ENCODE measurements around the gene ASMTL.
"Not testable (repeated sequence)": the region's sequence is repeated elsewhere in the genome, so short reads cannot be mapped to it uniquely, and the experiment has no call there.

ASMTL gene

DNA sequence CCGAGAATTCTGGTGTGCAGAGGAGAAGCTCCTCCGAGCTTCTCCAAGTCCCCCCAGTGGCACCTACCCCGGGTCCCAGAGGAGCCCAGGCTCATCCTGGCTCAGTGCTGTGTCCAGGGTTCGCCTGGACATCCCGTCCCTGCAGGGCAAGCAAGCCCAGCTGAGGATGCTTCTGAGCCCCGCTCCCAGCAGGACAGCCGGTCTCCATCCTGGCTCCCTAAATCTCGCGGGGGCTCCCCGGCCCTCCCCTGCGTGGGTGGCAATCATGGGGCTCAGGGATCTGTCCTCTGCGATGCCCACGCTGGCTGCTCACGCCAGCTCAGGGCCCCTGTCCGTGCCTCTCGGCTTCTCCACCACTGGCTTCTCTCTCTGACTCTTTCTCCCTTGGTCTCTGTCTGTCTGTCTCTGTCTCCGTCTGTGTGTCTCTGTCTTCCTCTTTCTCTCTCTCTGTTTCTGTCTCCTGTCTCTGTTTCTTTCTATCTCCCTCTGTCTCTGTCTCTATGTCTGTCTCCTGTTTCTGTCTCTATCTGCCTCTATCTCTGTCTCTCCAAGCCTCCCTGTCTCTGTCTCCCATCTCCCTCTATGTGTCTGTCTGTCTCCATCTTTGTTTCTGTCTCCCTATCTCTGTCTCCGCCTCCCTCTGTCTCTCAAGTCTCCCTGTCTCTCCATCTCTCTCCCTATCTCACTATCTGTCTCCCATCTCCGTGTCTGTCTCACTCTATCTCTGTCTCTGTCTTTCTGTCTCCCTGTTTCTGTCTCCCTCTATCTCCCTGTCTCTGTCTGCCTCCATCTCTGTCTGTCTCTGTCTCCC, 33.0 kb downstream of the ASMTL start:
- no peak for DNase-seq
- in situ Hi-C loops (cut with HindIII; ENCODE audit: low pct_ligation_motif_present, low pct_unique_long_range_greater_than_20kb, low sequenced_read_pairs), result no loop called here

DNA sequence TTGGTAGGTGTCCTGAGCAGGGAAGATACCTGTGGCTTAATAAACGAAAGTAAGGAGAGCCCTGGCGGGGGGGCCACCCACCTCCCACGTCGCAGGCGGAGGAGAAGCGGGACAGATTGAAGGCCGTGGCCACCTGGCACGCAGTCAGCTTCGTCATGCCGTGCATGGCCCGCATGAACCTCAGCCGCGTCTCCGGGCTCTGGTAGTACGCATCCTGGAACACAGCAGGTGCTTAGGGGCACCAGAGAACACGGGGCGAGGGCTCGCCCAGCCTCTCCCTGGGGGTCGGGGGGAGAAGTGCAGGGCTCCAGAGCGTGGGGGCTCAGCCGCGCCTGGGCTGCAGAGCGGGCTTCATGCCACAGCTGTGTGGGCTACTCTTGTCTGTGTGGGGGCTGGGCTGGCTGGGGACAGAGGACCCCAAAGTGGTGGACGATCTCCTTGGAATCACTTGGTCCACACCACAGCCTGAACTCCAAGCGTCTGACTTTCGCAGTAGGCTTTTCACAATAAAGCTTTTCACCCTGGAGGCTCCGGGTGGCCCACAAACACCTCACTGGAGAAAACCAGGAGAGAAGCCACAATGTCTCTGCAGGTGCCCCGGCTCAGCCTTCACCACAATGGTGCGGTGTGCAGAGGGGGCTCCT, 33.7 kb downstream of the ASMTL start:
- in situ Hi-C loops (cut with HindIII; ENCODE audit: low pct_ligation_motif_present, low pct_unique_long_range_greater_than_20kb, low sequenced_read_pairs), result no loop called here
- no peak for DNase-seq

DNA sequence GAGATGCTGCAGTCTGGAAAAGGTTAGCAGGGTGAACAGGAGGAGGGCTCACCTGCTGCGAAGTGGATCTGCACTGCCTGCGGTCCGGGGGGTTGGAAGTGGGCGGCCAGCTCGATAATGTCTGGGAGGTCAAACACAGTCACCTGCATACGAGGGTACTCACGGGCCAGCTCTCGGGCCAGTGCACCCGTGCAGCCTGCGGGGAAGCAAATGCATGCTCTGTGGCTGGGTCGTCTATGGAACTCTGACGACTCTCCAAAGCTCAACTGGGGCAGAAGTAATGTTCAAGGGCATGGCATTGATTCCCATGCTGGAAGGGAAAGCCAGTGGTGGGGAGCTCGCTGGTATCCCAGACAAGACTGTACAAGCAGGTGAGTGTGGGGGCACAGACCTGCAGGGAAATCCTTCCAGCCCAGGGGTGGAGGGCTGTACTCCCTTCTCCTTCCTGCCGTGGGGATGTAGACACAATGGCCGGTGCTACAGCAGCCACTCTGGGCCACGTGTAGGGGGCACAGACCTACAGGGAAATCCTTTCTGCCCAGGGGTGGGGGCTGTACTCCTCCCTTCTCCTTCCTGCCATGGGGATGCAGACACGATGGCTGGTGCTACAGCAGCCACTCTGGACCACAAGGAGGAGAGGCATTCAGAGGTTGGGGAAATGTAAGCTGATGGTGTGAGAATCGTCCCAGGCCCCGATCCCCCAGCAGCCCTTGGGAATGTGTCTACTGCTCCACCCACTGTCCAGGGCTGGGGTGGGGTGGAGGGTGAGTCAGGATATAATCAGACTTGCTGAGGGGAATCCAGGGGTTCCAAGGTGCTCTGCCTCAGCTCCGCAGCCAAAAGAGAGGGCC, 34.6 kb downstream of the ASMTL start:
- in situ Hi-C loops (cut with HindIII; ENCODE audit: low pct_ligation_motif_present, low pct_unique_long_range_greater_than_20kb, low sequenced_read_pairs), result no loop called here
- no peak for DNase-seq

DNA sequence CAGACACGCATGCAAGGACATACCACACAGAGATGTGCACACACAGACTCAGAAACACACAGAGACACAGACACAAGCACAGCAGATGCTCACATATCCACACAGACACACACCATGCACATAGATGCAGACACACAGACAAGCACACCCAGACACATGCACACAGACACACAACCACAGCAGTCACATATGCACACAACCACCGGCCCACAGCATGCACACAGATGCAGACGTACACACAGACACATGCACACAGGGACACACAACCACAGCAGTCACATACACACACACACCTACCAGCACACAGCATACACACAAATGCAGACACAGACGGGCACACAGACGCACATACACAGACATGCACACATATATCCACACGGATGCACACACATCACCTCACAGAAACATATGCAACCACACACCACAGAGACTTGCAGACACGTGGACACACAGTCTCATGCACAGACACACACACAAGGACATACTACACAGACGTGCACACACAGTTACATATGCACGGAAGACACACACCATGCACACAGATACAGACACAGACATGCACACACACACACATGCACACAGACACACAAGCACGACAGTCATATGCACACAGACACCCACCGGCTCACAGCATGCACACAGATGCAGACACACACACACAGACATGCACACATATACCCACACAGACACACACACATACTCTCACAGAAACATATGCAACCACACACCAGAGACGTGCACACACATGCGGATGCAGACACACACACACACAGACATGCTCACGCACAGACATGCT, 35.5 kb downstream of the ASMTL start:
- in situ Hi-C loops (cut with HindIII; ENCODE audit: low pct_ligation_motif_present, low pct_unique_long_range_greater_than_20kb, low sequenced_read_pairs), result no loop called here

DNA sequence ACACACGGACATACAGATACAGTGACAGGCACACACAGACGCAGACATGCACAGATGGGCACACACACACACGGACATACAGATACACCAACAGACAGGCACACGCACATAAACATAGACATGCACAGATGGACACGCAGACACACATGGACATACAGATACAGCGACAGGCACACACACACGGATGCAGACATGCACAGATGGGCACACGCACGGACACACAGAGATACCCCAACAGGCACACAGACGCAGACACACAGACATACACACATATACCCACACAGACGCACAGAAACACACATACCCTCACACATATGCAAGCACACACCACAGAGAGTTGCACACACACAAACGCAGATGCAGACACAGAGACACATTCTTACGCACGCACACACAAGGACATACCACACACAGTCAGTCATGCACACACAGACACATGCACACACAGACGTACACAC, 36.4 kb downstream of the ASMTL start:
- DNase-seq, result no peak
- in situ Hi-C loops (cut with HindIII; ENCODE audit: low pct_ligation_motif_present, low pct_unique_long_range_greater_than_20kb, low sequenced_read_pairs), result no loop called here

More for the DNA sequence above, 35.5 kb downstream of the ASMTL start:
- DNase-seq, result no peak

DNA sequence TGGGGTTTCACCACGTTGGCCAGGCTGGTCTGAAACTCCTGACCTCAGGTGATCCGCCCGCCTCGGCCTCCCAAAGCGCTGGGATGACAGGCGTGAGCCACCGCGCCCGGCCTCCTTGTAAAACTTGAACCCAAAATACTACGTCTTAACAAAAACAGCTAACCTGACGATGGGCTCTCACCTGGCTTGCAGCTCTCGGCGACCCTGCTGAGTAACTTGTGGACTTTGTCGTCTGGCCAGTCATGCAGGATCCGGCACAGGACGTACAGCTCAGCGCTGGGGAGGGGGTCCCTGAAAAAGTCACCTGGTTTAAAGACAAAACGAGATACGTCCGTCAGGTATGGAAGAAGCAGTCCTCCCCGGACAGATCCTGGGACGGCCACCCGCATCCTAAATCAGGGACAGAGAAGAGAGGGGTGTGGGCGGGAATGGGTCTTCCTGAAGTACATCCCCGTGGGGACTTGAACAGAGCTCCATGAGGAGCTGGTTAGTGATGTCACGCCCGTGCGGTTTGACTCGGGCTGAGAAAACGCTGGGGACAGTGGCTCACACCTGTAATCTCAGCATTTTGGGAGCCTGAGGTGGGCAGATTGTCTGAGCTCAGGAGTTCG, 40.1 kb downstream of the ASMTL start:
- no peak for DNase-seq
- in situ Hi-C loops (cut with HindIII; ENCODE audit: low pct_ligation_motif_present, low pct_unique_long_range_greater_than_20kb, low sequenced_read_pairs), result no loop called here

DNA sequence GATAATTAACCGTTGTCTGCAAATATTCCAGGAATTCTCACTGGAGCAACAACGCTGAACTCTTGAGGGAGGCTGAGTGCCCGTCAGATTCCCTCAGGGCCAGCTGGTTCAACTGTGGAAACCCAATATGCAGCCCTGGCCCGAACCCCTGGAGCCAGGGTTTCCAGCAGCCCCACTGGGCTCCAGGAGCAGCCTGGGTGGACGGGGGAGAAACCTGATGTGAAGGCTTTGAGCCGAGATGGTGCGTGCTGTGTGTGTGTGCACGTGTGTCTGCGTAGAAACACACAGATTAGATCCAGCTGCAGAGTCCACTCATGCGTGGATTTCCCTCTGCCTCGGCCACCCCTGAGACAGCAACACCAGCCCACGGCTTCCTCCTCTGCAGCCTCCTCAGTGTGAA, 41.4 kb downstream of the ASMTL start:
- DNase-seq, result no peak

DNA sequence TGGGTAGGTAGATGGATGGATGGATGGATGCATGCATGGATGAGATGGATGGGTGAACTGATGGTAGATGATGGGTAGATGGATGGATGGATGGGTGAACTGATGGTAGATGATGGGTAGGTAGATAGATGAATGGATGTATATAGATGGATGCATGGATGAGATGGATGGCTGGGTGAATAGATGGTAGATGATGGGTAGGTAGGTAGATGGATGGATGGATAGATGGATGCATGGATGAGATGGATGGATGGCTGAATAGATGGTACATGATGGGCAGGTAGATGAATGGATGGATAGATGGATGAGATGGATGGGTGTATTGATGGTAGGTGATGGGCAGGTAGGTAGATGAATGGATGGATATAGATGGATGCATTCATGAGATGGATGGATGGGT, 45.7 kb downstream of the ASMTL start:
- in situ Hi-C loops (cut with HindIII; ENCODE audit: low pct_ligation_motif_present, low pct_unique_long_range_greater_than_20kb, low sequenced_read_pairs), result no loop called here
- no peak for DNase-seq

More for the DNA sequence above, 41.4 kb downstream of the ASMTL start:
- in situ Hi-C loops (cut with HindIII; ENCODE audit: low pct_ligation_motif_present, low pct_unique_long_range_greater_than_20kb, low sequenced_read_pairs), result no loop called here

DNA sequence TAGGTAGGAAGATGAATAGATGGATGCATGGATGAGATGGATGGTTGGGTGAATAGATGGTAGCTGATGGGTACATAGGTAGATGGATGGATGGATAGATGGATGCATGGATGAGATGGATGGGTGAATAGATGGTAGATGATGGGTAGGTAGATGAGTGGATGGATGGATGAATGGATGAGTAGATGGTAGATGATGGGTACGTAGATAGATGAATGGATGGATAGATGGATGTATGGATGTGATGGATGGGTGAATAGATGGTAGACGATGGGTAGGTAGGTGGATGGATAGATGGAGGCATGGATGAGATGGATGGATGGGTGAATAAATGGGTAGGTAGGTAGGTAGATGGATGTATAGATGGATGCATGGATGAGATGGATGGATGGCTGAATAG, 46.9 kb downstream of the ASMTL start:
- in situ Hi-C loops (cut with HindIII; ENCODE audit: low pct_ligation_motif_present, low pct_unique_long_range_greater_than_20kb, low sequenced_read_pairs); DNase-seq: not testable (repeated sequence)

DNA sequence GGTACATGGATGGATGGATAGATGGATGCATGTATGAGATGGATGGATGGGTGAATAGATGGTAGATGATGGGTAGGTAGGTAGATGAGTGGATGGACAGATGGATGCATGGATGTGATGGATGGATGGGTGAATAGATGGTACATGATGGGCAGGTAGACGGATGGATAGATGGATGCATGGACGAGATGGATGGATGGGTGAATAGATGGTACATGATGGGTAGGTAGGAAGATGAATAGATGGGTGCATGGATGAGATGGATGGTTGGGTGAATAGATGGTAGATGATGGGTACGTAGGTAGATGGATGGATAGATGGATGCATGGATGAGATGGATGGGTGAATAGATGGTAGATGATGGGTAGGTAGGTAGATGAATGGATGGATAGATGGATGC, 48.8 kb downstream of the ASMTL start:
- in situ Hi-C loops (cut with HindIII; ENCODE audit: low pct_ligation_motif_present, low pct_unique_long_range_greater_than_20kb, low sequenced_read_pairs), result not testable (repeated sequence)

DNA sequence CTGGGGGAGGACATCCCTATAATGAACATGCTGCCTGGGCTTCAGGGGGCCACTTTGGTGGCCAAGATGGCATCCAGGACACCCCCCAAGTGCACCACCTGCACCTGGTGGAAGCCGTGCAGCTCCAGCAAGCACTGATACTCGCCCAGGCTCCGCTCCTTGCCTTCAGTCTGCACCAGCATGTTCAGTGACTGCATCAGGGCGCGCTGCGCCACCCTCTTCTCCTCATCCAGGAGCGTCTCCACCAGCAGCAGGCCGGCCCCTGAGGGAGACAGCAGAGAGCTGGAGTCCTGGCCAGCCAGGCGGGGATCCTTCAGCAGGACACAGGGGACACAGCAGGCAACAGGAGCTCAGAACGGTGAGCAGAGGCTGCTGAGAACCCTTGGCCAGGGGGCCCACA, 49.5 kb downstream of the ASMTL start:
- DNase-seq, result no peak
- in situ Hi-C loops (cut with HindIII; ENCODE audit: low pct_ligation_motif_present, low pct_unique_long_range_greater_than_20kb, low sequenced_read_pairs), result no loop called here

More for the DNA sequence above, 48.8 kb downstream of the ASMTL start:
- DNase-seq, result not testable (repeated sequence)

DNA sequence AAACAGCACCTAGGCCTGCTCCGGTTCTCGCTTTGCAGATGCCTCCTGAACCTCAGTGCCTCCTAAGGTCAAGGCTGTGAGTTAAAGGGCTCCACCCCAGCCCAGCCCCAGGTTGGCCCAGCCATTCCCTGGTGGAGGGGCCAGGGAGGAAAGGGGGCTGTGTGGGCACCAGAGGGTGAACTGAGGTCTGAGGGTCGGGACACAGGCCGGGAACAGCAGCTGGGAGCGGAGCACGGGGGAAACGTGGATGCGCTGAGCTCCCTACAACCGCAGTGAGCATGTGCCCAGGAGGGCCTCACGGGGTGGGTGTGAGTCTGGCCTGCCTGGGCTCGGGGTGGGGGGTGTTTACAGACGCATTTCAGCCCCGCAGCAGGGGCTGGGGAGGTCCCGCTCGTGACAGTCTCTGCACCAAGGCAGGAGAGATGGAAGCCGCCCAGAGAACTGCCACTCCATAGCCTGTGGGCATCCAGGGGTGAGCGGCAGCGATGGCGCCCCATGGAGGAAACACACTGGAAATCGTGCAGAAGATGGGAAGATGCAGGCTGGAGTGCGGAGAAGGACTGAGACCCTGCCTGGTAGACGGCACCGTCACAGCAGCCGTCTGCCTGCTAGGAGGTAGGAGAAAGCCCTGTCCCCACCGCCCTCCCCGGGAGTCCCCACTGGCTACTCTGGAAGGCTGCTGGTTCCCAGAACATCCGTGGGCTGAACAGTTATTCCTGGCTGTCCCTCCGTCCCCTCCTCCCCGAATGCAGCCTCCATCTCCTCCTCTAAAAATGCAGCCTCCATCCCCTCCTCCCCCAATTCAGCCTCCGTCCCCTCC, 50.9 kb downstream of the ASMTL start:
- in situ Hi-C loops (cut with HindIII; ENCODE audit: low pct_ligation_motif_present, low pct_unique_long_range_greater_than_20kb, low sequenced_read_pairs), result no loop called here
- no peak for DNase-seq

DNA sequence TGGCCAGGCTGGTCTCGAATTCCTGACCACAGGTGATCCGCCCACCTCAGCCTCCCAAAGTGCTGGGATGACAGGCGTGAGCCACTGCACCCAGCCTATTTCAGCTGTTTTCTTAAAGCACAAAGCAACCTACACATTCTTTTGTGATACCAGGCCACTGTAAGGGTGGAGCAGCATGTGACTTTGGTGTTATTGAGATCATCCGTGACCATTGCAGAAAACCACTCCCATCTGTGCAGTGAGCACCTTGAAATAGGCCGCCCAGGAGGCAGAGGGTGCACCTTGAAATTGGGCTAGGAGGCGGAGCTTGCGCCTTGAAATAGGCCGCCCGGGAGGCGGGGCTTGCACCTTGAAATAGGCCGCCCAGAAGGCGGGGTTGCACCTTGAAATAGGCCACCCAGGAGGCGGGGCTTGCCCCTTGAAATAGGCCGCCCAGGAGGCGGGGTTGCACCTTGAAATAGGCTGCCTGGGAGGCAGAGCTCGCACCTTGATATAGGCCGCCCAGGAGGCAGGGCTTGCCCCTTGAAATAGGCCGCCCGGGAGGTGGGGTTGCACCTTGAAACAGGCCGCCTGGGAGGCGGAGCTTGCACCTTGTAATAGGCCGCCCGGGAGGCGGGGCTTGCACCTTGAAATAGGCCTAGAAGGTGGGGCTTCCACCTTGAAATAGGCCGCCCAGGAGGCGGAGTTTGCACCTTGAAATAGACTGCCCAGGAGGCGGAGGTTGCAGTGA, 51.8 kb downstream of the ASMTL start:
- in situ Hi-C loops (cut with HindIII; ENCODE audit: low pct_ligation_motif_present, low pct_unique_long_range_greater_than_20kb, low sequenced_read_pairs), result no loop called here
- no peak for DNase-seq

DNA sequence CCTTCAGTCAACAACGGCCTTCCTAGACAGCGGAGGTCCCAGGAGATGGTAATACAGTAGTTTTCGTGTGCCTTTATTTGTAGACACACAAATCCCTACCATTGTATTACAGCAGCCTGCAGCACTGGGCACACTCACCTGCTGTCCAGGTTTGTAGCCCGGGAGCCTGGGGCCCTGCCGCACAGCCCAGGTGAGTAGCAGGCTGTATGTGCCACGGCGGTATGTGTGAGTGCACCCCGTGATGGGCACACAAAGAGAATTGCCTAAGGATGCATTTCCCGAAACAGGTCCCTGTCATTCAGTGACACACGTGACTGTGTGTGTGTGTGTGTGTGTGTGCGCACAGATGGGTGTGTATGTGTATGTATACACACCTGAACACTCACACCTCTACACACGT, 52.7 kb downstream of the ASMTL start:
- DNase-seq, result no peak
- in situ Hi-C loops (cut with HindIII; ENCODE audit: low pct_ligation_motif_present, low pct_unique_long_range_greater_than_20kb, low sequenced_read_pairs), result no loop called here

DNA sequence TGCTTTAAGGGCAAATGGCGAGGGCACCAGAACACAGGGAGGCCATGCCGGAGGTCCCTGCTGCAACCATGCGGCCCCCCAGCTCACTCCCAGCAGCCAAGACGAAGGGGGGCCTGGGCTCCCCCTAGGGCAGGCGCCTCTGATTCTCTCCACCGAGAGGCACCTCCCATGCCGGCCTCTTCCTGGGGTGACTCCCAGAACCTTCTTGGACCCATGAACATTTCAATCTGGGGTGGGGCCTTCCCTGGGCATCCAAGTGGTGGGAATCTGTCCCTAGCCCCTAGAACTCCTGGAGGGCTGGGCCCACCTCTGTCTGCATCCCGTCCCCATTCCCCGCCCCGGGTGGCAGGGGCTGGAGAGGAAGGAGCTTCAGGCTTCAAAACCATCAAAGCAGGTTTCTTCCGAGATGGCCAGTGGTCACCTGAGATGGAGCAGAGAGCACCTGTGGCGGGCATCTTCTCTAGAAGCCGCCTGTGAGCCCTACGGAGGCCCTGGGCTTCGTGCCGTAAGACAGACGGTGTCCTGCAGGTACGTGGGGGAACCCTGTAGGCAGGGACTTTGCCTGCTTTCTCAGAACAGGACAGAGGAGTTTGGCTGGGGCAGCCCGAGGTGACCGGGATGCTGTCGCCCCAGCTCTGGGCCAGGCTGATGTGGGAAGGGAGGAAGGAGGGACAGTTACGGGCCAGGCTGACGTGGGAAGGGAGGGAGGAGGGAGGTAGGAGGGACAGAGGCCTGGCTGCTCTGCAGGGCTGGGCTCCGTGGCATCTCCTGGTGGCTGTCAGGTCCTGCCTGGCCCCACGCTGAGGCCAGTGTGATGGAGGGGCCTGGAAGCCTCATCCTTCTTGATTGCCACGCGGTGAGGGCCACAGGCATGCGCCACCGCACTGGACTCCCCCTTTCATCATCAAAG, 54.0 kb downstream of the ASMTL start:
- in situ Hi-C loops (cut with HindIII; ENCODE audit: low pct_ligation_motif_present, low pct_unique_long_range_greater_than_20kb, low sequenced_read_pairs), result no loop called here
- DNase-seq, result no peak
